Astrocyte (in vitro differentiated cells and primary cell): Measurements from ENCODE around the gene SLC35F1.

Experiments
- EZH2 ChIP-seq: IDR thresholded peaks from 2 replicates; pipeline ENCODE4 v1.6.1; 2012; ENCODE audit warnings: mild to moderate bottlenecking, low read length, inconsistent platforms; ENCODE audit not compliant: insufficient read depth
- TF ChIP-seq, protein P1 (sequence below): IDR thresholded peaks from 2 replicates; pipeline ENCODE4 v1.5.1; 2011; ENCODE audit warnings: low read depth, mild to moderate bottlenecking, inconsistent platforms, low read length, moderate library complexity; ENCODE audit not compliant: insufficient read depth

- TF ChIP-seq, protein P1, sequence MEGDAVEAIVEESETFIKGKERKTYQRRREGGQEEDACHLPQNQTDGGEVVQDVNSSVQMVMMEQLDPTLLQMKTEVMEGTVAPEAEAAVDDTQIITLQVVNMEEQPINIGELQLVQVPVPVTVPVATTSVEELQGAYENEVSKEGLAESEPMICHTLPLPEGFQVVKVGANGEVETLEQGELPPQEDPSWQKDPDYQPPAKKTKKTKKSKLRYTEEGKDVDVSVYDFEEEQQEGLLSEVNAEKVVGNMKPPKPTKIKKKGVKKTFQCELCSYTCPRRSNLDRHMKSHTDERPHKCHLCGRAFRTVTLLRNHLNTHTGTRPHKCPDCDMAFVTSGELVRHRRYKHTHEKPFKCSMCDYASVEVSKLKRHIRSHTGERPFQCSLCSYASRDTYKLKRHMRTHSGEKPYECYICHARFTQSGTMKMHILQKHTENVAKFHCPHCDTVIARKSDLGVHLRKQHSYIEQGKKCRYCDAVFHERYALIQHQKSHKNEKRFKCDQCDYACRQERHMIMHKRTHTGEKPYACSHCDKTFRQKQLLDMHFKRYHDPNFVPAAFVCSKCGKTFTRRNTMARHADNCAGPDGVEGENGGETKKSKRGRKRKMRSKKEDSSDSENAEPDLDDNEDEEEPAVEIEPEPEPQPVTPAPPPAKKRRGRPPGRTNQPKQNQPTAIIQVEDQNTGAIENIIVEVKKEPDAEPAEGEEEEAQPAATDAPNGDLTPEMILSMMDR = no peak
- no peak for TF ChIP-seq EZH2
These were observed 227.1 kb downstream of the SLC35F1 start for GRCh38 chr6:118134206-118134605.
